Liver (tissue), 9 donors: ENCODE results near the gene DUX4. TPM values are rescaled to one million over a fixed set of nuclear protein-coding genes. Genes with fewer than 3 reads are reported as not detected.
"Not testable (repeated sequence)": the region's sequence is repeated elsewhere in the genome, so short reads cannot be mapped to it uniquely, and the experiment has no call there.

Experiments
- DNase-seq: peaks from one replicate; pipeline ENCODE4 v3.0.0-alpha.2; 2017; ENCODE audit warnings: low spot score
- H3K27ac ChIP-seq, 2 donors: one replicate each; pipeline ENCODE4 v1.7.0; 2013; ENCODE audit warnings: inconsistent platforms in 2 of 2, low read length in 2 of 2, control low read depth in 1 of 2, low read depth in 1 of 2, mild to moderate bottlenecking in 1 of 2
- H3K27me3 ChIP-seq, 4 donors: one replicate each; pipeline versions ENCODE4 v1.6.1 to v1.7.0; 2013; ENCODE audit warnings: low read length in 3 of 4, inconsistent platforms in 1 of 4, mild to moderate bottlenecking in 1 of 4, moderate library complexity in 1 of 4; ENCODE audit not compliant: control insufficient read depth in 4 of 4, insufficient read depth in 4 of 4
- H3K36me3 ChIP-seq, 4 donors: one replicate each; pipeline versions ENCODE4 v1.6.1 to v1.7.0; 2013; ENCODE audit warnings: low read length in 3 of 4, mild to moderate bottlenecking in 3 of 4, low read depth in 1 of 4, moderate library complexity in 1 of 4; ENCODE audit not compliant: control insufficient read depth in 4 of 4, insufficient read depth in 3 of 4
- H3K4me1 ChIP-seq, 4 donors: one replicate each; pipeline versions ENCODE4 v1.6.1 to v1.7.0; 2013; ENCODE audit warnings: low read length in 3 of 4, mild to moderate bottlenecking in 3 of 4, moderate library complexity in 1 of 4; ENCODE audit not compliant: control insufficient read depth in 4 of 4, insufficient read depth in 4 of 4
- H3K4me3 ChIP-seq, 3 donors: one replicate each; pipeline versions ENCODE4 v1.6.1 to v1.7.0; 2013; ENCODE audit warnings: low read length in 3 of 3, control low read depth in 1 of 3, low read depth in 1 of 3, mild to moderate bottlenecking in 1 of 3
- H3K9ac ChIP-seq, 2 donors: one replicate each; pipeline ENCODE4 v1.7.0; 2013; ENCODE audit warnings: low read length in 2 of 2, mild to moderate bottlenecking in 2 of 2, moderate library complexity in 2 of 2, control low read depth in 1 of 2, low read depth in 1 of 2
- H3K9me3 ChIP-seq, 4 donors: one replicate each; pipeline versions ENCODE4 v1.6.1 to v1.7.0; 2013; ENCODE audit warnings: low read length in 3 of 4; ENCODE audit not compliant: control insufficient read depth in 4 of 4
- WGBS: extraction: QIAGEN DNeasy Blood & Tissue Kit; methylation state at CpG from one replicate; pipeline ENCODE4 v1.1.7; 2013; 5-methylcytosine and 5-hydroxymethylcytosine counted together
- polyA plus RNA-seq, 2 donors: library from polyadenylated mRNA; stranded (reverse) in 1 of 2; unstranded in 1 of 2; fragments of 200-250 nt in 1 of 2; fragments of >200 nt in 1 of 2; fragmentation: Nextera tagmentation in 1 of 2; extraction: Ambion mirVana in 1 of 2; gene quantifications; one replicate each; pipeline versions ENCODE4 v1.2.1 to v1.2.3, GENCODE V29; 2013 to 2015
- total RNA-seq, 2 donors: library from RNA; depleted of rRNA; stranded (reverse); fragments of >200 nt; gene quantifications; one replicate each; pipeline ENCODE4 v1.2.3, GENCODE V29; 2014
- donor health status: healthy.
- donor health status: healthy.
- donor health status: healthy.
- donor health status: healthy.
- donor health status: healthy.

DUX4 gene
- total RNA-seq (not detected), polyA plus RNA-seq (not detected)

DNA sequence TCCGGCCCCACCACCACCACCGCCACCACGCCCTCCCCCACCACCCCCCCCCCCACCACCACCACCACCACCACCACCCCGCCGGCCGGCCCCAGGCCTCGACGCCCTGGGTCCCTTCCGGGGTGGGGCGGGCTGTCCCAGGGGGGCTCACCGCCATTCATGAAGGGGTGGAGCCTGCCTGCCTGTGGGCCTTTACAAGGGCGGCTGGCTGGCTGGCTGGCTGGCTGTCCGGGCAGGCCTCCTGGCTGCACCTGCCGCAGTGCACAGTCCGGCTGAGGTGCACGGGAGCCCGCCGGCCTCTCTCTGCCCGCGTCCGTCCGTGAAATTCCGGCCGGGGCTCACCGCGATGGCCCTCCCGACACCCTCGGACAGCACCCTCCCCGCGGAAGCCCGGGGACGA lies at the start of gene DUX4:
Gene DUX4 (plus strand): TSS at position 347 of the 400 bp plus-strand sequence. CDS start 0 bp downstream, at position 347.
- H3K36me3 ChIP-seq, H3K27ac ChIP-seq, H3K4me3 ChIP-seq, H3K27me3 ChIP-seq, H3K9me3 ChIP-seq, DNase-seq, H3K9ac ChIP-seq, H3K4me1 ChIP-seq: not testable (repeated sequence)
- 73% methylated on average over 4 of the region's 32 CpGs for whole genome bisulfite sequencing

DNA sequence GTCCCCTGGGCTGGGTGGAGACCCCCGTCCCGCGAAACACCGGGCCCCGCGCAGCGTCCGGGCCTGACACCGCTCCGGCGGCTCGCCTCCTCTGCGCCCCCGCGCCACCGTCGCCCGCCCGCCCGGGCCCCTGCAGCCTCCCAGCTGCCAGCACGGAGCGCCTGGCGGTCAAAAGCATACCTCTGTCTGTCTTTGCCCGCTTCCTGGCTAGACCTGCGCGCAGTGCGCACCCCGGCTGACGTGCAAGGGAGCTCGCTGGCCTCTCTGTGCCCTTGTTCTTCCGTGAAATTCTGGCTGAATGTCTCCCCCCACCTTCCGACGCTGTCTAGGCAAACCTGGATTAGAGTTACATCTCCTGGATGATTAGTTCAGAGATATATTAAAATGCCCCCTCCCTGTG lies 1.9 kb downstream of the DUX4 start:
- H3K4me3 ChIP-seq, H3K27ac ChIP-seq, H3K36me3 ChIP-seq, H3K4me1 ChIP-seq, H3K9me3 ChIP-seq, DNase-seq, H3K27me3 ChIP-seq, H3K9ac ChIP-seq: not testable (repeated sequence)
- WGBS: 74% methylated on average over 12 of the region's 33 CpGs

DNA sequence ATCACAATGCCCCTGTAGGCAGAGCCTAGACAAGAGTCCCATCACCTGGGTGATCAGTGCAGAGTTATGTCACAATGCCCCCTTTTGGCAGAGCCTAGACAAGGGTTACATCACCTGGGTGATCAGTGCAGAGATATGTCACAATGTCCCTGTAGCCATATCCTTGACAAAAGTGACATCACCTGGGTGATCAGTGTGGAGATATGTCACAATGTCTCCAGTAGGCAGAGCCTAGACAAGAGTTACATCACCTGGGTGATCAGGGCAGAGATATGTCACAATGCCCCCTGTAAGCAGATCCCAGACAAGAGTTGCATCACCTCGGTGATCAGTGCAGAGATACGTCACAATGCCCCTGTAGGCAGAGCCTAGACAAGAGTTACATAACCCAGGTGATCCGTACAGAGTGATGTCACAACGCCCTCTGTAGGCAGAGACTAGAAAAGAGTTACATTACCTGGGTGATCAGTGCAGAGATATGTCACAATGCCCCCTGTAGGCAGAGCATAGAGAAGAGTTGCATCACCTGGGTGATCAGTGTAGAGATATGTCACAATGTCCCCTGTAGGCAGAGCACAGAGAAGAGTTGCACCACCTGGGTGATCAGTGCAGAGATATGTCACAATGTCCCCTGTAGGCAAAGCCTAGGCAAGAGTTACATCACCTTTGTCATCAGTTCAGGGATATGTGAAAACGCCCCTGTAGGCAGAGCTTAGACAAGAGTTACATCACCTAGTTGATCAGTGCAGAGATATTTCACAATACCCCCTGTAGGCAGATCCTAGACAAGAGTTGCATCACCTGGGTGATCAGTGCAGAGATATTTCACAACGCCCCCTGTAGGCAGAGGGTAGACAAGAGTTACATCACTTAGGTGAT lies 4.4 kb downstream of the DUX4 start:
- not testable (repeated sequence) for DNase-seq, H3K9me3 ChIP-seq, H3K27ac ChIP-seq, H3K4me3 ChIP-seq, H3K4me1 ChIP-seq, H3K9ac ChIP-seq, H3K36me3 ChIP-seq, H3K27me3 ChIP-seq
- WGBS: 25% methylated on average over 4 of the region's 6 CpGs

DNA sequence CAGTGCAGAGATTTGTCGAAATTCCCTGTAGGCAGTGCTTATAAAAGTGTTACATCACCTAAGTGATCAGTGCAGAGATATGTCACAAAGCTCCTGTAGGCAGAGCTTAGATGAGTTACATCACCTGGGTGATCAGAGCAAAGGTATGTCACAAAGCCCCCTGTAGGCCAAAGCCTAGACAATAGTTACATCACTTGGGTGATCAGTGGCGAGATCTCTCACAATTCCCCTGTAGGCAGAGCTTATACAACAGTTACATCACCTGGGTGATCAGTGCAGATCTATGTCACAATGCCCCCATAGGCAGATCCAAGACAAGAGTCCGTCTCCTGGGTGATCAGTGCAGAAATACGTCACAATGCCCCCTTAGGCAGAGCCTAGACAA lies 5.0 kb downstream of the DUX4 start:
- H3K36me3 ChIP-seq, H3K27me3 ChIP-seq, H3K4me3 ChIP-seq, H3K4me1 ChIP-seq, H3K27ac ChIP-seq, H3K9me3 ChIP-seq, DNase-seq, H3K9ac ChIP-seq: not testable (repeated sequence)
- WGBS: 15% methylated on average over 4 of the region's 4 CpGs

DNA sequence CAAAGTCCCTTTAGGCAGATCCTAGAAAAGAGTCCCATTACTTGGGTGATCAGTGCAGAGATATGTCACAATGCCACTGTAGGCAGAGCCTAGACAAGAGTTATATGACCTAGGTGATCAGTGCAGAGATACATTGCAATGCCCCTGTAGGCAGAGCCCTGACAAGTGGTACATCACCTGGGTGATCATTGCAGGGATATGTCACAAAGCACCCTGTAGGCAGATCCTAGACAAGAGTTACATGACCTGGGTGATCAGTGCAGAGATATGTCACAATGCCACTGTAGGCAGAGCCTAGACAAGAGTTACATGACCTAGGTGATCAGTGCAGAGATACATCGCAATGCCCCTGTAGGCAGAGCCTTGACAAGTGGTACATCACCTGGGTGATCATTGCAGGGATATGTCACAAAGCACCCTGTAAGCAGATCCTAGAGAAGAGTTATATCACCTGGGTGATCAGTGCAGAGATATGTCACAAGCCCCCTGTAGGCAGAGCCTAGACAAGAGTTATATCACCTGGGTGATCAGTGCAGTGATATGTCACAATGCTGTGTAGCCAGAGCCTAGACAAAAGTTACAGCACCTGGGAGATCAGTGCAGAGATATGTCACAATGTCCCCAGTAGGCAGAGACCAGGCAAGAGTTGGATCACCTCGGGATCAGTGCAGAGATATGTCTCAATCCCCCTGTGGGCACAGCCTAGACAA lies 5.6 kb downstream of the DUX4 start:
- H3K9me3 ChIP-seq, H3K27me3 ChIP-seq, H3K9ac ChIP-seq, H3K36me3 ChIP-seq, H3K4me1 ChIP-seq, H3K4me3 ChIP-seq, DNase-seq, H3K27ac ChIP-seq: not testable (repeated sequence)
- WGBS: no CpG with 5 or more reads among the region's 2 CpGs

DNA sequence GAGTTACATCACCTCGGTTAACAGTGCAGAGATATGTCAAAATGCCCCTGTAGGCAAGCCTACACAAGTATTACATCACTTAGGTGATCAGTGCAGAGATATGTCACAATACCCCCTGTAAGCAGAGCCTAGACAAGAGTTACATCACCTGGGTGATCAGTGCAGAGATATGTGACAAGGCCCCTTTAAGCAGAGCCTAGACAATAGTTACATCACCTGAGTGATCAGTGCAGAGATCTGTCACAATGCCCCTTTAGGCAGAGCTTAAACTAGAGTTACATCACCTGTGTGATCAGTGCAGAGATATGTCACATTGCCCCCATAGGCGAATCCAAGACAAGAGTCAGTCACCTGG lies 6.1 kb downstream of the DUX4 start:
- H3K9me3 ChIP-seq, H3K27me3 ChIP-seq, H3K27ac ChIP-seq, H3K36me3 ChIP-seq, H3K9ac ChIP-seq, H3K4me1 ChIP-seq, DNase-seq, H3K4me3 ChIP-seq: not testable (repeated sequence)
- 0% methylated on average over 1 of the region's 2 CpGs for WGBS

DNA sequence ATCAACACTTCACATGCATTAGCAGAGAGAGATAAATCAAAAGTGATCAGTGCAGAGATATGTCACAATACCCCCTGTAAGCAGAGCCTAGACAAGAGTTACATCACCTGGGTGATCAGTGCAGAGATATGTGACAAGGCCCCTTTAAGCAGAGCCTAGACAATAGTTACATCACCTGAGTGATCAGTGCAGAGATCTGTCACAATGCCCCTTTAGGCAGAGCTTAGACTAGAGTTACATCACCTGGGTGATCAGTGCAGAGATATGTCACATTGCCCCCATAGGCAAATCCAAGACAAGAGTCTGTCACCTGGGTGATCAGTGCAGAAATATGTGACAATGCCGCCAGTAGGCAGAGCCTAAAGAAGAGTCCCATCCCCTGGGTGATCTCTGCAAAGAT lies 7.4 kb downstream of the DUX4 start:
- not testable (repeated sequence) for H3K36me3 ChIP-seq, H3K4me1 ChIP-seq, DNase-seq, H3K27ac ChIP-seq, H3K9ac ChIP-seq, H3K4me3 ChIP-seq, H3K27me3 ChIP-seq, H3K9me3 ChIP-seq
- 0% methylated on average over 1 of the region's 1 CpG for WGBS

DNA sequence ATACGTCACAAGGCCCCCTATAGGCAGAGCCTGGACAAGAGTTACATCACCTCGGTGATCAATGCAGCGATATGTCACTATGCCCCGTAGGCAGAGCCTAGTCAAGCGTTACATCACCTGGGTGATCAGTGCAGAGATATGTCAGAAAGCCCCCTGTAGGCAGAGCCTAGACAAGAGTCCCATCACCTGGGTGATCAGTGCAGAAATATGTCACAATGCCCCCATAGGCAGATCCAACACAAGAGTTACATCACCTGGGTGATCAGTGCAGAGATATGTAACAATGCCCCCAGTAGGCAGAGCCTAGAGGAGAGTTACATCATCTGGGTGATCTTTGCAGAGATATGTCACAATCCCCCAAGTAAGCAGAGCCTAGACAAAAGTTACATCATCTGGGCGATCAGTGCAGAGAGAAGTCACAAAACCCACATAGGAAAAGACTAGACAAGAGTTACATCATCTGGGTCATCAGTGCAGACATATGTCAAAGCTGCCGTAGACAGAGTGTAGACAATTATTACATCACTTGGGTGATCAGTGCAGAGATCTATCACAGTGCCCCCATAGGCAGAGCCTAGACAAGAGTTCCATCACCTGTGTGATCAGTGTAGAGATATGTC lies 8.0 kb downstream of the DUX4 start:
- H3K4me3 ChIP-seq, H3K27ac ChIP-seq, DNase-seq, H3K4me1 ChIP-seq, H3K9ac ChIP-seq, H3K36me3 ChIP-seq, H3K27me3 ChIP-seq, H3K9me3 ChIP-seq: not testable (repeated sequence)
- WGBS: no CpG with 5 or more reads among the region's 7 CpGs
